COLO668 (cell line): ENCODE measurements around the gene RNFT1.
A peak's percentile ranks its signal among the peaks of the same experiment; 100 is the strongest.
"Not testable (repeated sequence)": the region's sequence is repeated elsewhere in the genome, so short reads cannot be mapped to it uniquely, and the experiment has no call there.

Experiments
- DNase-seq: peaks from one replicate; lab custom pipeline; 2025; ENCODE audit not compliant: unreplicated experiment; lab: John Stamatoyannopoulos, UW

Gene RNFT1

GRCh38 chr17:59930768-59931167 lies 33.8 kb downstream of the RNFT1 start:
- not testable (repeated sequence) for DNase-seq

GRCh38 chr17:59930121-59930520 lies 34.4 kb downstream of the RNFT1 start:
- DNase-seq: not testable (repeated sequence)

- not testable (repeated sequence) for DNase-seq
Measured at GRCh38 chr17:59920637-59921036, 43.9 kb downstream of the RNFT1 start.

- no peak for DNase-seq
Measured at GRCh38 chr17:59916446-59916845, 48.1 kb downstream of the RNFT1 start.

- peak; percentile 0 for DNase-seq
Measured at GRCh38 chr17:59914274-59914854, 50.2 kb downstream of the RNFT1 start.

- DNase-seq: no peak
Measured at GRCh38 chr17:59907467-59907866, 57.1 kb downstream of the RNFT1 start.

- DNase-seq: no peak
Measured at GRCh38 chr17:59903455-59903854, 61.1 kb downstream of the RNFT1 start.
